Lower leg skin (tissue), 4 donors: ENCODE data around the gene P2RY2. TPM values are rescaled to one million over a fixed set of nuclear protein-coding genes. Genes with fewer than 3 reads are reported as not detected.

Experiments
- DNase-seq, 2 donors: peaks; one replicate each; pipeline ENCODE4 v3.0.0-alpha.2; 2019; ENCODE audit warnings: low spot score in 2 of 2
- H3K4me3 ChIP-seq: fragments of 200-600 bp; sonication (generic); 2 replicates; pipeline ENCODE4 v1.5.1; 2017; ENCODE audit warnings: mild to moderate bottlenecking, low read depth; ENCODE audit not compliant: poor library complexity, severe bottlenecking
- CTCF ChIP-seq, 3 donors: fragments of 450-650 bp; IDR thresholded peaks; one replicate each; pipeline ENCODE4 v1.5.1; 2016; ENCODE audit warnings: antibody characterized with exemption in 3 of 3, mild to moderate bottlenecking in 3 of 3, moderate library complexity in 2 of 3
- POLR2A ChIP-seq, 2 donors: fragments of 450-650 bp; IDR thresholded peaks; one replicate each; pipeline ENCODE4 v1.6.1; 2016 to 2017; ENCODE audit warnings: antibody characterized with exemption in 2 of 2, mild to moderate bottlenecking in 1 of 2, moderate library complexity in 1 of 2
- WGBS, 2 donors: methylation state at CpG; one replicate each; pipeline ENCODE4 v1.1.5; 2018; 5-methylcytosine and 5-hydroxymethylcytosine counted together
- intact Hi-C: fragments of 100-400 bp; cut with DNase I; formaldehyde crosslinking; loops from one replicate; pipeline ENCODE4 v1.15.0; 2023; ENCODE audit warnings: low total_unique reads
- total RNA-seq, 4 donors: library from RNA; depleted of rRNA; stranded (reverse); fragments of >200 nt; gene quantifications; one replicate each; pipeline ENCODE4 v1.1.0, GENCODE V29; 2016

P2RY2 gene
- total RNA-seq, 4 donors from 2014 or later = 3.2 to 8.7 (median 5.1) TPM

DNA sequence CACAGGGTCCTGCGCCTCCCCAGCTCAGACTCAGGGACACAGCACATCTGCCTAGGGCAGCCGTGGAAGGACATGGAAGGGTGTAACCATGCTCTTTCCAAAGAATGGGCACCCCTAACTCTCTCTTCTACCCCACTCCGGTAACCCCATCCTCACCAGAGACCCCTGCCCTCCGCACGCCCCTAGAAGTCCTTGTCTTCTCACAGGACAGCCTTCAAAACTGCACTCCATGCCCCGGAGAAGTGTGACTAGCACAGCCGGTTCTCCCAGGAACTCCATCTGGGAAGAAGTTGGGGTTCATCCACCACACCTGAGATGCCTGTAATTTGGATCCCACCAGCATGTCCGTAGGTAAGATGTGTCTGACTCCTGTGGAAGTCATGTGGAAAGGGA, 25.0 kb downstream of the P2RY2 start:
- H3K4me3 ChIP-seq = no peak overlapping the region
- intact Hi-C loops = loop anchor here (2.0 kb wide), 1 partner anchor 412 kb away; no protein-coding TSS in a partner anchor
- no peak for DNase-seq
- no peak for TF ChIP-seq POLR2A (IDR thresholded peaks at IDR 0.05)
- TF ChIP-seq CTCF (IDR thresholded peaks at IDR 0.05) = no peak
- WGBS, 2 donors = 66 to 71% methylated on average over 8 of the region's 8 CpGs

DNA sequence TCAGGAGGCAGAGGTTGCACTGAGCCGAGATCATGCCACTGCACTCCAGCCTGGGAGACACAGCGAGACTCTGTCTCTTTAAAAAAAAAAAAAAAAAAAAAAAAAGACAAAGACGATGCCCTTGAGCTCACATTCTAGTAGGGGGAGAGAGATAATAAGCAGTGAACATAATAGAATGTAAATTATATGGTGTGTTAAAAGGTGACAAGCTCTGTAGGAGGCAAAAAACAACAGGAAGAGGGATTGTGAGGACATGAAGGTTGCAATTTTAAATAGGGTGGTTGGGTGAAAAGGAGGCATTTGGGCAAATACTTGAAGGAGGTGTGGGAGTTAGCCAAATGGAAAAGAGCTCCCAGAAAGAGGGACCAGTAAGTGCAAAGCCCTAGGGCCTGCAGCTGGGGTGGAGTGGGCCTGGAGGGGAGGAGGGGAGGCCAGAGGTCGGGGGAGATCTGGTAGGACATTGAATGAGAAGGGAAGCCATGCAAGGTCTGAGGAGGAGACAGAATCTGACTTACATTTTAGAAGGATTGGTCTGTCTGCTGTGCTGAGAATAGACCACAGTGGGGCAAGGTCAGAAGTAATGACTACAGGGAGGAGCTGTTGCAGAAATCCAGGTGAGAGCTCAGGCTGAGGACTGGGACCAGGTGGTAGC, 26.6 kb downstream of the P2RY2 start:
- TF ChIP-seq CTCF (IDR thresholded peaks at IDR 0.05) = no peak
- TF ChIP-seq POLR2A (IDR thresholded peaks at IDR 0.05) = no peak
- intact Hi-C loops = no loop called here
- H3K4me3 ChIP-seq = no peak overlapping the region
- WGBS, 2 donors = 77 to 79% methylated on average over 4 of the region's 4 CpGs
- DNase-seq = no peak

- no peak overlapping the region for H3K4me3 ChIP-seq
- intact Hi-C loops = no loop called here
- DNase-seq = no peak
- no peak for TF ChIP-seq CTCF (IDR thresholded peaks at IDR 0.05)
- TF ChIP-seq POLR2A (IDR thresholded peaks at IDR 0.05) = no peak
- 55 to 74% methylated on average over 6 of the region's 6 CpGs for WGBS, 2 donors
These were observed 27.4 kb downstream of the P2RY2 start for GRCh38 chr11:73245461-73245860.

DNA sequence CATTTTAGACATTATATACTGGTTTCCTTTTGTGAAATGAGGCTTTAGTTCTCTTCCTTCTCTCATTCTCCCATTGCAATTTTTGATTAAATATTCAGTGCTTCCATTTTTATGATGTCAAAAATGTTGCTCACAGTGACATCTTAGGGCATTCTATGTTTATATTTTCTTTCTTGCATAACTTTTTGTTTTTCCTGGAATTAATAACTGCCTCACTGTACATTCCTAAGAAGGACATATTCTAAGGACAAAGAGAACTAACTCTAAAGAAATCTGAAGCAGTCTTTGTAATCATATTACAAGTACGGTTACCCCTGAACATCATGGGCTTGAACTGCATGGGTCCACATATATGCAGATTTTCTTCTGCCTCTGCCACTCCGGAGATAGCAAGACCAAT, 28.2 kb downstream of the P2RY2 start:
- WGBS, 2 donors = 89 to 90% methylated on average over 2 of the region's 2 CpGs
- H3K4me3 ChIP-seq = no peak overlapping the region
- DNase-seq = no peak
- TF ChIP-seq POLR2A (IDR thresholded peaks at IDR 0.05) (no peak), CTCF (IDR thresholded peaks at IDR 0.05) (no peak)
- intact Hi-C loops = no loop called here

DNA sequence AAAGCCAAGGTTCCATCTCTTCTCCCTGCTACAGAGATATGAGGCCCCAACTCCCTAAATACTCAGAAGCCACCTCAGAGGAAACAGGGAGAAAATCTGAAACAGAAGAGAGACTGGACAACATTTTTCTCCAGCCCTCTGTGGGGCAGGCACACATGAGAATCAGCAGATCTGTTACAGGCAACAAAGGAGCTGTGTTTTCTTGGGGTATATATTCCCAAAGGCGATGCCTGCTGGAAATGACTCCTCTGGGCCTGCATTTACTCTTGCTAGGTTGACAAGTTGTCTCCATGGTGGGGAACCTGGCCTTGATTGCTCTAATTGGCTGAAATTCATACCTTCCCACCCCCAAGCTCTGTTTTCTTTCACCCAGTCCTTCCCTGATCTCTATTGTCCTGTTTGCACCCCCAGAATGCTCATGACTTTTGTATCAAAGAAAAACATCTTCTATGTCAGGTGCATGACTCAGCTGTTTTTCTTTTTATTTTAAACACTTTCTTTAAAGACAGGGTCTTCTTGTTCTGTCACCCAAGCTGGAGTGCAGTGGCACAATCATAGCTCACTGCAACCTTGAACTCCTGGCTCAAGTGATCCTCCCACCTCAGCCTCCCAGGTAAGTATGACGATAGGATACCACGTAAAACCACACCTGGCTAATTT, 30.6 kb downstream of the P2RY2 start:
- 93% methylated on average over 3 of the region's 3 CpGs for WGBS, 2 donors
- TF ChIP-seq POLR2A (IDR thresholded peaks at IDR 0.05) (no peak), CTCF (IDR thresholded peaks at IDR 0.05) (no peak)

More for the DNA sequence above, 30.6 kb downstream of the P2RY2 start:
- intact Hi-C loops = no loop called here
- H3K4me3 ChIP-seq = no peak overlapping the region
- no peak for DNase-seq
